Hepatocyte (in vitro differentiated cells): Measurements from ENCODE around the gene SMIM11. TPM values are rescaled to one million over a fixed set of nuclear protein-coding genes. Genes with fewer than 3 reads are reported as not detected.
"Not testable (repeated sequence)": the region's sequence is repeated elsewhere in the genome, so short reads cannot be mapped to it uniquely, and the experiment has no call there.

Source experiments
- DNase-seq: peaks from one replicate; pipeline ENCODE4 v3.0.0-alpha.2; 2016; ENCODE audit warnings: low spot score
- H2AFZ ChIP-seq: fragments of 200-600 bp; sonication (generic); 2 replicates; pipeline ENCODE4 v1.6.0; 2016; ENCODE audit warnings: antibody characterized with exemption, mild to moderate bottlenecking
- H3K27ac ChIP-seq: fragments of 200-600 bp; sonication (generic); 2 replicates; pipeline ENCODE4 v1.5.1; 2016; ENCODE audit warnings: mild to moderate bottlenecking
- H3K27me3 ChIP-seq: fragments of 200-600 bp; sonication (generic); 2 replicates; pipeline ENCODE4 v1.6.1; 2016
- H3K36me3 ChIP-seq: fragments of 200-600 bp; sonication (generic); replicated peaks from 2 replicates; pipeline ENCODE4 v1.5.1; 2016; ENCODE audit warnings: low read depth; ENCODE audit not compliant: insufficient read depth
- H3K4me1 ChIP-seq: fragments of 200-600 bp; sonication (generic); 2 replicates; pipeline ENCODE4 v1.5.1; 2016; ENCODE audit warnings: mild to moderate bottlenecking, moderate library complexity; ENCODE audit not compliant: insufficient read depth
- H3K4me2 ChIP-seq: fragments of 200-600 bp; sonication (generic); 2 replicates; pipeline ENCODE4 v1.6.0; 2016
- H3K4me3 ChIP-seq: fragments of 200-600 bp; sonication (generic); 2 replicates; pipeline ENCODE4 v1.5.1; 2016; ENCODE audit warnings: mild to moderate bottlenecking
- H3K79me2 ChIP-seq: fragments of 200-600 bp; sonication (generic); 2 replicates; pipeline ENCODE4 v1.6.0; 2017; ENCODE audit warnings: mild to moderate bottlenecking
- H3K9me2 ChIP-seq: fragments of 200-600 bp; sonication (generic); replicated peaks from 2 replicates; pipeline ENCODE4 v1.6.0; 2017; ENCODE audit warnings: mild to moderate bottlenecking; ENCODE audit not compliant: insufficient read depth
- H3K9me3 ChIP-seq: fragments of 200-600 bp; sonication (generic); 2 replicates; pipeline ENCODE4 v1.5.1; 2016; ENCODE audit warnings: low read depth, mild to moderate bottlenecking
- H4K20me1 ChIP-seq: fragments of 200-600 bp; sonication (generic); 2 replicates; pipeline ENCODE4 v1.6.0; 2016; ENCODE audit warnings: mild to moderate bottlenecking; ENCODE audit not compliant: insufficient read depth, poor library complexity, severe bottlenecking
- WGBS: methylation state at CpG from one replicate; pipeline ENCODE4 v1.1.6; 2016; ENCODE audit warnings: low lambda C conversion rate; ENCODE audit errors: missing lambda C conversion rate; 5-methylcytosine and 5-hydroxymethylcytosine counted together
- polyA plus RNA-seq: library from polyadenylated mRNA; unstranded; fragments of >200 nt; fragmentation: Nextera tagmentation; extraction: Ambion mirVana; gene quantifications from 2 replicates; pipeline ENCODE4 v1.2.1, GENCODE V29; 2016
- total RNA-seq: library from RNA; depleted of rRNA; stranded (reverse); fragments of >200 nt; gene quantifications from 2 replicates; pipeline ENCODE4 v1.2.3, GENCODE V29; 2014

SMIM11 gene
- total and polyA plus RNA-seq, 2 experiments from 2014 or later: 2.7 to 6.6 TPM

DNA sequence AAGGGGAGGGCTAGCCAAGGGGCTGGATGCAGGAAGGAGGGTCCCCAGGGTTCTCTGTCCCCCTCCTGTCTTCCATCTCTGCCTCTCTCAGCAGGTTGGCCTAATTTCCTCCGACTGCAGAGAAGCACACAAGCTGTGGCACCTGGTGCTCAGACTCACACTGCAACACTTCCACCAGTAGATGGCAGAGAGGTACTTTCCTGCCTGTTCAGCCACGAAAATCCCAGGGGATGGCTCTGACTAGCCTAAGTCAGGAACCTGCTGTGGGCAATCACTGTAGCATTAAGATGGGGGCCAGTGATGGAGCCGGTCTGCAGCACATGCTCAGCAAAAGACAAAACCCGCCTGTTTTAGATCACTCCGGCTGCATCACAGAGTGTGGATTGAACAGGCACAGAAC, 54.4 kb downstream of the SMIM11 start:
- H3K4me2 ChIP-seq, H2AFZ ChIP-seq, H3K36me3 ChIP-seq, H3K4me3 ChIP-seq, DNase-seq, H3K9me2 ChIP-seq, H3K9me3 ChIP-seq, H4K20me1 ChIP-seq, H3K27me3 ChIP-seq, H3K4me1 ChIP-seq, H3K79me2 ChIP-seq, H3K27ac ChIP-seq: not testable (repeated sequence)
- no CpG with 5 or more reads among the region's 5 CpGs for WGBS

Other genes starting within 250 kb of the SMIM11 start
- 2.9 and 4.9 TPM in 2 replicates for gene KCNE2, start 11.5 kb upstream of the SMIM11 start, total RNA-seq
- gene KCNE2, start 11.5 kb upstream of the SMIM11 start, polyA plus RNA-seq: 5.0 and 5.2 TPM in 2 replicates
- gene SMIM34, start 48.4 kb downstream of the SMIM11 start, total RNA-seq: not detected in 2 replicates
- 0.15 TPM in 1 of 2 replicates, not detected in the other for gene SMIM34, start 48.4 kb downstream of the SMIM11 start, polyA plus RNA-seq
- gene KCNE1, start 136.7 kb downstream of the SMIM11 start, total RNA-seq: 0.32 and 1.1 TPM in 2 replicates
- 0.48 and 1.3 TPM in 2 replicates for gene KCNE1, start 136.7 kb downstream of the SMIM11 start, polyA plus RNA-seq
- 98.2 and 113 TPM in 2 replicates for gene RCAN1, start 239.6 kb downstream of the SMIM11 start, total RNA-seq
- gene RCAN1, start 239.6 kb downstream of the SMIM11 start, polyA plus RNA-seq: 79.4 and 98.9 TPM in 2 replicates